Neural progenitor cell (in vitro differentiated cells): ENCODE results near the gene SMYD3. TPM values are rescaled to one million over a fixed set of nuclear protein-coding genes. Genes with fewer than 3 reads are reported as not detected.

Experiments
- DNase-seq: peaks from one replicate; pipeline ENCODE4 v3.0.0-alpha.2; 2016; ENCODE audit warnings: low spot score
- H2AFZ ChIP-seq: fragments of 200-600 bp; sonication (generic); replicated peaks from 2 replicates; pipeline ENCODE4 v1.6.1; 2016; ENCODE audit warnings: antibody characterized with exemption
- H3F3A ChIP-seq: fragments of 200-600 bp; sonication (generic); 2 replicates; pipeline ENCODE4 v1.6.1; 2016; ENCODE audit warnings: antibody characterized with exemption, low read depth
- H3K27ac ChIP-seq: fragments of 200-600 bp; sonication (generic); 2 replicates; pipeline ENCODE4 v1.5.1; 2016; ENCODE audit warnings: mild to moderate bottlenecking
- H3K27me3 ChIP-seq: fragments of 200-600 bp; sonication (generic); 2 replicates; pipeline ENCODE4 v1.6.1; 2016; ENCODE audit warnings: mild to moderate bottlenecking, moderate library complexity
- H3K36me3 ChIP-seq: fragments of 200-600 bp; sonication (generic); 2 replicates; pipeline ENCODE4 v1.5.1; 2016
- H3K4me1 ChIP-seq: fragments of 200-600 bp; sonication (generic); 2 replicates; pipeline ENCODE4 v1.6.1; 2016; ENCODE audit warnings: mixed run types
- H3K4me2 ChIP-seq: fragments of 200-600 bp; sonication (generic); 2 replicates; pipeline ENCODE4 v1.6.1; 2016
- H3K4me3 ChIP-seq: fragments of 200-600 bp; sonication (generic); 2 replicates; pipeline ENCODE4 v1.5.1; 2016
- H3K79me2 ChIP-seq: fragments of 200-600 bp; sonication (generic); 2 replicates; pipeline ENCODE4 v1.6.1; 2016; ENCODE audit warnings: low read depth
- H3K9ac ChIP-seq: fragments of 200-600 bp; sonication (generic); 2 replicates; pipeline ENCODE4 v1.6.1; 2016
- H3K9me3 ChIP-seq: fragments of 200-600 bp; sonication (generic); 2 replicates; pipeline ENCODE4 v1.5.1; 2016; ENCODE audit warnings: low read depth
- H4K20me1 ChIP-seq: fragments of 200-600 bp; sonication (generic); 2 replicates; pipeline ENCODE4 v1.6.1; 2016; ENCODE audit warnings: low read depth
- H3K27ac Mint-ChIP-seq: 3 replicates; pipeline ENCODE4 v1.8.0; 2021; ENCODE audit warnings: mixed read lengths
- H3K27me3 Mint-ChIP-seq: 2 replicates; pipeline ENCODE4 v1.8.0; 2022; ENCODE audit warnings: low read depth, mild to moderate bottlenecking, inconsistent platforms, moderate library complexity, mixed read lengths; ENCODE audit not compliant: insufficient read depth
- H3K36me3 Mint-ChIP-seq: 3 replicates; pipeline ENCODE4 v1.8.0; 2021; ENCODE audit warnings: mixed read lengths
- H3K4me1 Mint-ChIP-seq: 3 replicates; pipeline ENCODE4 v1.8.0; 2021; ENCODE audit warnings: mixed read lengths
- H3K4me3 Mint-ChIP-seq: 3 replicates; pipeline ENCODE4 v1.8.0; 2021; ENCODE audit warnings: mild to moderate bottlenecking, moderate library complexity, mixed read lengths
- H3K9me3 Mint-ChIP-seq: 3 replicates; pipeline ENCODE4 v1.8.0; 2020; ENCODE audit warnings: mixed read lengths
- EZH2 ChIP-seq: fragments of 200-600 bp; sonication (generic); IDR thresholded peaks from 2 replicates; pipeline ENCODE4 v1.6.1; 2017; ENCODE audit warnings: antibody characterized with exemption, mild to moderate bottlenecking, moderate library complexity
- EZH2phosphoT487 ChIP-seq: fragments of 200-600 bp; sonication (generic); IDR thresholded peaks from 2 replicates; pipeline ENCODE4 v1.6.1; 2017; ENCODE audit warnings: antibody characterized with exemption
- total RNA-seq: library from RNA; depleted of rRNA; stranded (reverse); fragments of >200 nt; gene quantifications from 2 replicates; pipeline ENCODE4 v1.2.3, GENCODE V29; 2015; ENCODE audit warnings: low replicate concordance
- TF ChIP-seq, protein P1 (sequence below): fragments of 200-600 bp; sonication (generic); IDR thresholded peaks from 2 replicates; pipeline ENCODE4 v1.5.1; 2017; ENCODE audit warnings: antibody characterized with exemption, mild to moderate bottlenecking

The SMYD3 gene
- total RNA-seq, 1 donor from 2014 or later, result 43.2 TPM

DNA sequence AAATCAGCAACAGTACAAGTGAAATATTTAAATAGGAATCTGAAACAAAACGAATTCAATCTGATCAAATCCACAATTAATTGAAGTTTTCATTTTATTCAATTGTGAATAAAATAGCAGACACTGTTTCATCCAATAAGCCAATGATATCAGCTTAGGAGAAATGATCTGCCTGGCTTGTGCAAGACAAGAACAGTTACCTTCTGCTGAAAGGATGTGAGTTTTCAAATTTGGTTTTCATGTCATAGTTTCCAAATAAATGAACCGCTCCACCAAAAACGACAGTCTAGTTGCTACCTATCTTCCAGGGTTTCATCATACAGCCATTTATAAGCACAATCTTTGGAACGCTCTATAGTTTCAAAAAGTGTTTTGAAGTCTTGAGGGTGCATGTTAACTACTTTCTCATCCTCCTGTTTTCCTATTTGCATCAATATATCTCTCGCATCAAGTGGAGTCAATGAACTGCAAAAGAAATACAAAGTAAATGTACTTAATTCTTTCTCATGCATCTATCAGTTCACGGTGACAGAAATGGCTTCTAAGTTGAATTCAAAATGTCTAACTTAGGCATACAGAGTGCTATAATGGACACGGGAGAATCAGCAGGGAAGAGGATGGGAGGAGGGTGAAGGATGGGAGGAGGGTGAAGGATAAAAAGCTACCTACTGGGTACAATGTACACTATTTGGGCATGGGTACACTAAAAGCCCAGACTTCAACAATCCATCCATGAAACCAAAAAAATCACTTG is 33.8 kb upstream of the SMYD3 start:
- no peak overlapping the region for H2AFZ ChIP-seq
- H3K27me3 ChIP-seq, result no peaks in the 10 kb centered on the region
- no peaks in the 10 kb centered on the region for H3F3A ChIP-seq
- H3K36me3 ChIP-seq, result peaks cover 4% of the 10 kb centered on the region
- Mint-ChIP-seq H3K4me3 (no peak overlapping the region), H3K36me3 (peaks cover 13% of the 10 kb centered on the region), H3K27me3 (peaks cover 2% of the 10 kb centered on the region), H3K27ac (no peak overlapping the region), H3K9me3 (no peaks in the 10 kb centered on the region), H3K4me1 (no peaks in the 10 kb centered on the region)
- H3K79me2 ChIP-seq, result no peaks in the 10 kb centered on the region
- TF ChIP-seq, protein P1, sequence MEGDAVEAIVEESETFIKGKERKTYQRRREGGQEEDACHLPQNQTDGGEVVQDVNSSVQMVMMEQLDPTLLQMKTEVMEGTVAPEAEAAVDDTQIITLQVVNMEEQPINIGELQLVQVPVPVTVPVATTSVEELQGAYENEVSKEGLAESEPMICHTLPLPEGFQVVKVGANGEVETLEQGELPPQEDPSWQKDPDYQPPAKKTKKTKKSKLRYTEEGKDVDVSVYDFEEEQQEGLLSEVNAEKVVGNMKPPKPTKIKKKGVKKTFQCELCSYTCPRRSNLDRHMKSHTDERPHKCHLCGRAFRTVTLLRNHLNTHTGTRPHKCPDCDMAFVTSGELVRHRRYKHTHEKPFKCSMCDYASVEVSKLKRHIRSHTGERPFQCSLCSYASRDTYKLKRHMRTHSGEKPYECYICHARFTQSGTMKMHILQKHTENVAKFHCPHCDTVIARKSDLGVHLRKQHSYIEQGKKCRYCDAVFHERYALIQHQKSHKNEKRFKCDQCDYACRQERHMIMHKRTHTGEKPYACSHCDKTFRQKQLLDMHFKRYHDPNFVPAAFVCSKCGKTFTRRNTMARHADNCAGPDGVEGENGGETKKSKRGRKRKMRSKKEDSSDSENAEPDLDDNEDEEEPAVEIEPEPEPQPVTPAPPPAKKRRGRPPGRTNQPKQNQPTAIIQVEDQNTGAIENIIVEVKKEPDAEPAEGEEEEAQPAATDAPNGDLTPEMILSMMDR, result no peak
- TF ChIP-seq EZH2phosphoT487, result no peak
- TF ChIP-seq EZH2, result no peak
- H3K9ac ChIP-seq, result no peak overlapping the region
- H3K4me1 ChIP-seq, result no peaks in the 10 kb centered on the region
- DNase-seq, result no peak
- H3K9me3 ChIP-seq, result no peaks in the 10 kb centered on the region
- no peak overlapping the region for H3K4me2 ChIP-seq
- H4K20me1 ChIP-seq, result no peaks in the 10 kb centered on the region
- no peak overlapping the region for H3K4me3 ChIP-seq
- H3K27ac ChIP-seq, result no peak overlapping the region

DNA sequence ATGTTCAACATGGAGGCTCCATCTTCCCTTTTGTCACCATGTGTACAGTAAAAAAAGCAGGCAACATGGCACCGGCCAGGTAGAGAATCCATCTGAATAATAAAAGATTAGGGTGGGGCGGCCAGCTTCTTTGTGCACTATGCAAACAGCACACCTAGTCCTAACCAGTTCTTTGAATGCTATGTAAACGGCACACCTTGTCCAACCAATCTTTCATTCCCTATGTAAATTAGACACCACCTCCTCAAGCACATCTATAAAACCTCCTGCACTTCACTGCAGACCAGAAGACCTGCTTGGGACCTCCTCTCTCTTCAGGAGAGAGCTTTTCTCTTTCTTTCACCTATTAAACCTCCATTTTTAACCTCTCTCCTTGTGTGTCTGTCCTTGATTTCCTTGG is 30.8 kb upstream of the SMYD3 start:
- H4K20me1 ChIP-seq, result no peaks in the 10 kb centered on the region
- no peak for DNase-seq
- no peaks in the 10 kb centered on the region for H3K79me2 ChIP-seq
- H3K27ac Mint-ChIP-seq, result no peak overlapping the region
- H3F3A ChIP-seq, result no peaks in the 10 kb centered on the region
- no peaks in the 10 kb centered on the region for H3K36me3 ChIP-seq
- H3K27me3 Mint-ChIP-seq, result peaks cover 2% of the 10 kb centered on the region
- no peaks in the 10 kb centered on the region for H3K9me3 Mint-ChIP-seq
- H3K4me1 ChIP-seq, result peaks cover 7% of the 10 kb centered on the region
- no peaks in the 10 kb centered on the region for H3K4me1 Mint-ChIP-seq
- no peak for TF ChIP-seq EZH2
- TF ChIP-seq, protein P1, result no peak
- TF ChIP-seq EZH2phosphoT487, result no peak
- H3K9me3 ChIP-seq, result no peaks in the 10 kb centered on the region
- no peak overlapping the region for H3K4me3 Mint-ChIP-seq
- no peaks in the 10 kb centered on the region for H3K27me3 ChIP-seq
- peaks cover 4% of the 10 kb centered on the region for H3K36me3 Mint-ChIP-seq
- H3K27ac ChIP-seq, result no peak overlapping the region
- H3K4me3 ChIP-seq, result no peak overlapping the region
- H3K4me2 ChIP-seq, result no peak overlapping the region
- H3K9ac ChIP-seq, result no peak overlapping the region
- no peak overlapping the region for H2AFZ ChIP-seq

DNA sequence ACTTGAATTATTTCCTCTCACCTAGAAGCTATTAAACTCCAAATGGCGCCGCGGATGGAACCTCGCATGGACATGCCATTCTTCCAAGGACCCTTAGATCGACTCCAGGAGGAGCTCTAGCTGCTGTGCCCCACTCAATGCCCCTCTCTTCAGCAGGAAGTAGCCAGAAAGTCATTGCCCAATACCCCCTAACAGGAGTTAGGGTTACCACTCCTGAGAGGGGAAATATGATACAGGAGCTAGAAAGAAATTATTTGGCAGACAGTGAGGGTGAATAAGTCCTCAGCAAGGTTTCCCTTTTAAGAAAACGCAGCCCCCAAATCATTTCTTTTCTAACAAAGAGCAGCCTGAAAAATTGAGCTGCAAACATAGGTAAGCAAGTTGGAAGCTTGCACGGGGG is 30.4 kb upstream of the SMYD3 start:
- H3K79me2 ChIP-seq, result no peaks in the 10 kb centered on the region
- H3K9me3 Mint-ChIP-seq, result no peaks in the 10 kb centered on the region
- no peak overlapping the region for H3K27ac ChIP-seq
- H3K27me3 Mint-ChIP-seq, result peaks cover 2% of the 10 kb centered on the region
- no peaks in the 10 kb centered on the region for H3K9me3 ChIP-seq
- H3K4me1 Mint-ChIP-seq, result no peaks in the 10 kb centered on the region
- H3K9ac ChIP-seq, result no peak overlapping the region
- no peaks in the 10 kb centered on the region for H3K36me3 ChIP-seq
- no peak overlapping the region for H3K4me3 ChIP-seq
- H3K4me2 ChIP-seq, result no peak overlapping the region
- peaks cover 4% of the 10 kb centered on the region for H3K36me3 Mint-ChIP-seq
- no peak overlapping the region for H3K4me3 Mint-ChIP-seq
- no peaks in the 10 kb centered on the region for H3K27me3 ChIP-seq
- no peaks in the 10 kb centered on the region for H4K20me1 ChIP-seq
- TF ChIP-seq, protein P1, result no peak
- TF ChIP-seq EZH2 (no peak), EZH2phosphoT487 (no peak)
- peaks cover 7% of the 10 kb centered on the region for H3K4me1 ChIP-seq
- no peak for DNase-seq
- no peak overlapping the region for H3K27ac Mint-ChIP-seq
- H3F3A ChIP-seq, result no peaks in the 10 kb centered on the region
- H2AFZ ChIP-seq, result no peak overlapping the region
